EL (cell line): Measurements from ENCODE around the gene EVC.

Experiments
- DNase-seq: peaks from one replicate; pipeline ENCODE4 v3.0.0-alpha.2; 2016

Gene EVC

DNA sequence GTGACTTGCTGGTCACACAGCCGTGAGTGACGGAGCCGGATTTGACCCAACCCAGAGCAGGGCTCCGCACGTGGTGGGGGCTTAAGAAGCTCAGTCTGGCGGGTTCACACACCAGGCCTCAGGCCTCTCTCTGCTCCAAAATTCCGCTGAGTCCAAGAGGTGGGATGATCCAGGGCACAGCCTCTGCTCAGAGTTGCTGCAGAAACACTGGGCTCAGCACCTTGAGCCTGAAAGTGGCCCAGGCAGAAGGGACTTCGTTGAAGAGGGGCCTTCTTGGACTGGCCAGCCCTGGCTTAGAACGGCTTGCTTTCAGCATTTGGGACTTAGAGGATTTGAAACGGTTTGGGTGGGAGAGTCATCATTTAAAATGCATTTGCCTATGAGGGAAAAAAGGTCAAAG is 21.2 kb downstream of the EVC start:
- no peak for DNase-seq

DNA sequence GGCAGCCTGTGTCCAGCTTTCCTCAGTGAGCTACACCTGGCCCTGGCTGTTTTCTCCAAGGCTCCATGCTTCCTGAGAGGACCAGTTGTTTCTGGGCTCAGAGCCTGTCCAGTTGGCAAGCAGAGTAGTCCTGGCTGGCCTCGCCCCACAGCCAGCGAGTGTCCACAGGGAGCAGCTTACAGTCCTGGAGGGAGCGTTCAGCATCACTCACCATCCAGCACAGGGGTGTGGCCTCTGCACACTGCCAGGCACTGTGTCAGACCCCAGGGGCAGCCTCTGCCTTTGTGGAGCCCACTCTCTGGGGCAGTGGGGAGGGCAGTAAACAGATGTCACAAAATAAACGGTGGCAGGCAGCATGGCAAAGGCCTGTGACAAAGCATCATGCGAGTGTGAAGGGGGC is 23.9 kb downstream of the EVC start:
- DNase-seq, result no peak

DNA sequence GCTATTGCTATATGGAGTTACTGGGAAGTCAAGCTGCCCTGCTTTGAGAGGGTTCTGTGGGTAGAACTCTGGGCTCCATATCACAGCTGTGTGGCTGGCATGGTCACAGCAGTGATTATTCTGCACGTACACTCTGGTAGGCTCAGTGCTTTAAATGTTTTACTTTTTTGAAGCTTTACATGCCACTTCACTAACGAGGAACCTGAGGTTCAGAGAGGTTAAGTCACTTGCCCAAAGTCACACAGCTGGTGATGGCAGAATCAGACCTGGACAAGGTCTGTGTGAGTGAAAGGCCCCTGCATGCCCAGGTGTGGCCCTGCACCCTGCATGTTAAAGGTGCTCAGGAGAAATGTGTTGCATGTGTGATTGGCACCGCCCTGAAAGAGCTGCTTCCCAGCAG is 24.5 kb downstream of the EVC start:
- no peak for DNase-seq

- no peak for DNase-seq
Measured at GRCh38 chr4:5738061-5738460, 27.1 kb downstream of the EVC start.

DNA sequence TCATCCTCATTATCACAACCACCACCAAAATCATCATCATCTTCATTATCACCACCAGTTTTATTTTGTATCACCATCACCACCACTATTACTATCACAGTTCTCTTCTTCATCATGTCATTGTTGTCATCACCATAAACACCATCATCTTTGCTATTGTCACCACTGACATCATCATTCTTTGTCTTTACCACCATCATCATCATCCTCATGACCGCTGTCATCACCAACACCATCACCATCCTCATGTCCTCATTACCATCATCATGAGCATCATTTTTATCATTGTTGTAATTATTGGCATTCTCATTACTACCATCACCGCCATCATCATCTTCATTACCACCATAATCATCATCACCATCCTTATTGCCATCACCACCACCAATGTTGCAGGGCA is 31.4 kb downstream of the EVC start:
- DNase-seq, result no peak

DNA sequence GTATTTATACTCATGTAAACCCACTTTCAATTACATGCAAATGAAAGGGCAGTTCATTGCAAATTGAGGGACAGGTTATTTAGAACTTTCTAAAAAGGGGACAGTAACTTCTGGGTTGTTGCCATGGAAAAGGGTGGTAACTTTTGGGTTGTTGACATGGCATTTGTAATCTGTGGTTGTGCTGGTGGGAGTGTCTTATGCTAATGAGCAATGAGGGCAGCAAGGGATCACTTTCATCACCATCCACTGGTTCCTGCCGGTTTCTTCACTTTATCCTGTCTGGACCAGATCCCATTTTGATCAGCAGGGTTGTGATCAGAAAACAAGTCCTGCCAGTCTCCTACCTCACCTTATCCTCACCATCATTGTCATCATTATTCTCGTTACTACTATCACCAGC is 32.0 kb downstream of the EVC start:
- no peak for DNase-seq

DNA sequence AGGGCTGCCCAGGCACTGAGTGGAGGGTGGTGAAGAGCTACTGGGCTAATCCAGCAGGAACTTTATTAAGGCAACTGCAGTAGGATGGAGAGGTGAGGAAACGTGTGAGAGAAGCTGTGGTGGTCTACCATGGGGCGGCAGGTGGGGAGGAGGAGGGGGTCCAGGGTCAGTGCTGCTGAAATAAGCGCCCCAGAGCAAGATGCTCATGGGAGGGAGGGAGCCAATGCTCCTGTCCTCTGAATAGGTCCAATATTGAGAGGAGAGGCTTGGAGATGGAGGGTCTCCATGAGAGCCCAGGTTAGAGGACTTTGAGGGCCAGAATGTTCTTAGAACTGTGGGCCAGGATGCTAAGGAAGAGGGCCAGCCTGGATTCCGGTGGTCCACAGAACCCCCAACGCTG is 35.2 kb downstream of the EVC start:
- no peak for DNase-seq

DNA sequence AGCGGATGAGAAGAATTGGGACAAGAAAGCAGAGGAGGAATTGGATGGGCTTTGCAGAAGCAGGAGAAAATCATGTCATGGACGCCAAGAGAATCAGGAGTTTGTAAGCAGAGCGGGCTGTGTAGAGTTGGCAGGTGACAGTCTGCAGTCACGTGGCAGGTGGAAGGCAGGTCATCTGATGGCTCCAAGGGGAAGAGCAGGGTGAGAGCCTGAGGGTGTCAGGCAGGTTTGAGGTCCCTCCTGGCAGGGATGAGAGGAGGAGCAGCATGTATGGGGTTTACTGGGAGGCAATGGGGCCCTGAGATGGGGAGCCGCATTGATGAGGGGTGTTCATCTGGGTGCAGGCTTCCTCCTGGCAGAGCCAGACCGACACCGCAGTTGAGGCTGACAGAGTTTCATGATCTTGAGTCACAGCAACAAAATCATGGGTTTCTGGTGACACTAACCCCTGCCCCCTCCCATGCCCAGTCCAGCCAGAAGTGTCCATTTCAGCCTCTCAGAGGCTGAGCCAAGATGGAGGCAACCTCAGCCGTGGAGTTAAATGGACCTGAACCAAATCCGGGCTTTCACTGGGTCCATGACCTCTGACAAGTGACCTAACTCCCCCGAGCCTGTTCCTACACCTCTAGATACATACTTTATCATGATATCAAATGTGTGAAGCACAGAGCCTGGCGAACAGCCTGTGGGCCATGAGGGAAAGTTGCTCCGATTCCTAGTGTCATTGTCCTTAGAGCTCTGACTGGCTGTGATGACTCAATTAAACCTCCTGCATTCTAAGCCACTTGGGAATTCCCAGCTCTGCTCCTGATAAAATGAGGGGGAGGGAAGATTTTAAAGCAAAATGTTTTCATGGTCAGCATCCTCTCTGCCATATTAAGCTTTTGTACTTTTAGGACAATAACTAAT is 36.1 kb downstream of the EVC start:
- peak; percentile 69 for DNase-seq

- peak; percentile 92 for DNase-seq
Measured at GRCh38 chr4:5747738-5748375, 36.9 kb downstream of the EVC start.

GRCh38 chr4:5749568-5749967 is 38.6 kb downstream of the EVC start:
- no peak for DNase-seq

GRCh38 chr4:5750052-5750945 is 39.3 kb downstream of the EVC start:
- peak; percentile 87 for DNase-seq

GRCh38 chr4:5750946-5751665 is 40.1 kb downstream of the EVC start:
- DNase-seq, result peak; percentile 72

GRCh38 chr4:5751666-5752375 is 40.8 kb downstream of the EVC start:
- DNase-seq, result no peak

GRCh38 chr4:5752376-5753184 is 41.6 kb downstream of the EVC start:
- DNase-seq, result peak; percentile 22

- no peak for DNase-seq
Measured at GRCh38 chr4:5753366-5753765, 42.4 kb downstream of the EVC start.

- DNase-seq, result peak; percentile 94
Measured at GRCh38 chr4:5753766-5754528, 42.9 kb downstream of the EVC start.

GRCh38 chr4:5754529-5754881 is 43.5 kb downstream of the EVC start:
- no peak for DNase-seq

DNA sequence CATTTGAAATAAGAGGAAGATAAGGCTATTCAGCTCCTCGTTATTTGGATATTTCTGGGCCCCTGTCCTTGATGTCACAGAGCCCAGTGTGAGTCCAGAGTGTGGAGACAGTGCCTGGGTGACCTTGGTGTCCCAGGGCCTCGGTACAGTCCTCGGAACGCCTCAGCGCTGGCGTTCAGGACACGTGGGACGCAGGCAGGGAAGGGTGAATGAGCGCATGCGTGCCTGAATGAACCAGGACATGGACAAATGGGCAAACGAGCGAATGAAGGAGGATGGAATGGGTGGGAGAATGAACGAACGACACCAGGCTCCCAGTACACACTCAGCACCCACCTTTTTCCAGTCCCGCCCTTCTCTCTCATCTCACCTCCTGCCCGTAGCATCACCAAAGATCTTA is 44.2 kb downstream of the EVC start:
- DNase-seq, result no peak

DNA sequence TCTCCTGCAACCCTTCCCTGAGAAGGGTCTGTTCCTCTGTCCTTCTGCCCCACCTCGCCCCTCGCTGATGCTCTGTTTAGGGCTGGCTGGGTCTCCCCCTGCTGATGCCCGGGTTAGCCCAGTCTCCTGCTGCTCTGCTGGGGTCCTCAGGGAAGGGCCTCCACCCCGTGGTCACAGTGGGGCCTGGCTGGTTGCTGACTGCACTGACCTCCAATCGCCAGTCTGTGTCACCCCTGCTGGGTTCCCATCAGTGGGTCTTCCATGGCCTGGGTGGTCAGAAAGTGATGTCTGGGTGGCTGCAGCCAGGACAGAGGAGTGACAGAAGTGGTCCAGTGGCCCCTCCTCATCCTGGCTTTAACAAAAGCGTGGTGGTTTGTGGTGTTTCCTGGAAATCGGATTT is 44.7 kb downstream of the EVC start:
- DNase-seq, result no peak

- no peak for DNase-seq
Measured at GRCh38 chr4:5756271-5756670, 45.3 kb downstream of the EVC start.

DNA sequence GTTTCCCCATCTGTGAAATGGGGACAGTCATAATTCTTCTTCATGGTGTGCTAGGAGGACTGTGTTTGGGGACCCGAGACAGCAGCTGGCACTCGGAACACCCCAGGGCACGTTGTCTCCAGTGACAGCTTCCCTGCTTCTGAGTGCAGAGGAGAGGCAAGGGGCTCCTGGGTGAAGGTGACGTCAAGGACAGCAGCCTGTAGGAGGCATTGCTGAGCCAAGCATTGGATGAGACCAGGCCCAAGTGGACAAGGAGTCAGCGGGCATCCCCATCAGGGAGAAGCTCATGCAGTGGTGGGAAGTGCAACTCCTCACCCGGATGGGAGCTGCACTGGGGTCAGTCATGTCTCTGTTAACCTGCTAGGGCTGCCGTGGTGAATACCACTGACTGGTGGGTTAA is 46.1 kb downstream of the EVC start:
- no peak for DNase-seq
